WTC11 (cell line): Measurements from ENCODE around the gene CD1D.
"Not testable (repeated sequence)": the region's sequence is repeated elsewhere in the genome, so short reads cannot be mapped to it uniquely, and the experiment has no call there.

Experiments used
- CREB1 ChIP-seq: sonication (generic); formaldehyde crosslinking; IDR thresholded peaks from 2 replicates; pipeline ENCODE4 v1.8.0; 2023; ENCODE audit warnings: mild to moderate bottlenecking, missing genetic modification reagents
- CTCF ChIP-seq: fragments of 200-600 bp; IDR thresholded peaks from 2 replicates; pipeline ENCODE4 v1.8.0; 2022; ENCODE audit warnings: antibody characterized with exemption
- NR2C2 ChIP-seq: sonication (generic); formaldehyde crosslinking; IDR thresholded peaks from 2 replicates; pipeline ENCODE4 v1.8.0; 2022; ENCODE audit warnings: mild to moderate bottlenecking, missing genetic modification reagents

- TF ChIP-seq NR2C2 (CRISPR knock-in tag); CTCF; CREB1 (CRISPR knock-in tag): not testable (repeated sequence)
These were observed 42.8 kb downstream of the CD1D start for GRCh38 chr1:158223445-158223844.
